Measurements from ENCODE around the gene SERPINB6. TPM values are rescaled to one million over a fixed set of nuclear protein-coding genes. Genes with fewer than 3 reads are reported as not detected.
A peak's percentile ranks its signal among the peaks of the same experiment; 100 is the strongest.

The SERPINB6 gene
- total and polyA plus RNA-seq, 2 of the 4 experiments (the other 2 are of a cell fraction): 37.1 to 91.1 TPM

- POLR2A ChIA-PET (ENCODE audit: unreplicated experiment): interaction anchor here (0.6 to 1.8 kb wide), 2 partner anchors 142 to 146 kb away, joined by 6 to 12 read pairs; partner anchors contain the start of gene SERPINB1
- H3K27ac ChIP-seq (ENCODE audit: insufficient read depth, low read length): peak overlapping the region; percentile 90
Observed at GRCh38 chr6:2988094-2988425, 16.7 kb upstream of the SERPINB6 start.

More at GRCh38 chr6:2988094-2988425, 16.7 kb upstream of the SERPINB6 start:
- BruUV-seq (replicated peaks): no TSS peak
- no peaks in the 10 kb centered on the region for H3K27me3 ChIP-seq (ENCODE audit: control insufficient read depth, insufficient read depth, low read length)
- H3K79me1 ChIP-seq (ENCODE audit: low read depth in 1 of 2, low read length in 2 of 2): peaks cover 0 to 10% of the 10 kb centered on the region in 2 experiments; a peak in 1 of 4 replicates
- dilution Hi-C loops (cut with HindIII; ENCODE audit: low sequenced_read_pairs, unreplicated experiment): no loop called here
- intact Hi-C loops (cut with micrococcal nuclease): loop anchor here (1.0 to 10.0 kb wide), 3 partner anchors 17 to 1391 kb away; partner anchors contain the start of genes SERPINB6 and WRNIP1
- H3K23ac ChIP-seq (ENCODE audit: low read depth, low read length): peak overlapping the region; percentile 69
- H2BK15ac ChIP-seq (ENCODE audit: low read depth, low read length): peak overlapping the region; percentile 78; the same call in 2 of the 3 replicates
- H3K9me3 ChIP-seq (ENCODE audit: control insufficient read depth, insufficient read depth, low read length): no peaks in the 10 kb centered on the region
- peak overlapping the region; percentile 30 for H3K18ac ChIP-seq (ENCODE audit: low read depth, low read length)
- H3K4me2 ChIP-seq (ENCODE audit: low read depth, low read length): peak overlapping the region; percentile 69
- in situ Hi-C loops (cut with MboI; ENCODE audit: low sequenced_read_pairs): no loop called here
- WGBS, 2 experiments (ENCODE audit: extremely low coverage in 2 of 2, insufficient read length in 1 of 2): 14% methylated on average over 2 of the region's 2 CpGs; no CpG with 5 or more reads in 1 of the 2 experiments
- no peaks in the 10 kb centered on the region for H3K36me3 ChIP-seq (ENCODE audit: control insufficient read depth, insufficient read depth, low read length)
- H2BK20ac ChIP-seq (ENCODE audit: low read depth, low read length): peak overlapping the region; percentile 89
- H3K4me3 ChIP-seq (ENCODE audit: insufficient read depth, low read depth, low read length): peak overlapping the region; percentile 72
- peak overlapping the region; percentile 74 for H3K14ac ChIP-seq (replicated peaks; ENCODE audit: low read depth, low read length)
- no peak for ATAC-seq (ENCODE audit: low read depth)
- peak overlapping the region; percentile 87 for H3K56ac ChIP-seq (ENCODE audit: extremely low read depth, insufficient read depth, low read length)
- H3K4me1 ChIP-seq (ENCODE audit: control insufficient read depth, insufficient read depth, low read length): peaks cover 14% of the 10 kb centered on the region
- H3K9me1 ChIP-seq (ENCODE audit: insufficient read depth, low read length): peaks cover 15% of the 10 kb centered on the region
- peak overlapping the region; percentile 93 for H4K91ac ChIP-seq (ENCODE audit: insufficient read depth, low read depth, low read length)
- peak overlapping the region; percentile 55 to 89 for H4K8ac ChIP-seq (ENCODE audit: low read depth in 2 of 2, low read length in 2 of 2)
- H3K9ac ChIP-seq (ENCODE audit: low read depth, low read length): peak overlapping the region; percentile 37
- TF ChIP-seq FOS (IDR thresholded peaks at IDR 0.05; ENCODE audit: low read depth, low read length): no peak
- no peak for TF ChIP-seq CHD1 (IDR thresholded peaks at IDR 0.05; ENCODE audit: low read depth, low read length)
- TF ChIP-seq MAFK (IDR thresholded peaks at IDR 0.05; ENCODE audit: low read depth, low read length): no peak
- TF ChIP-seq NFE2L2 (IDR thresholded peaks at IDR 0.05; ENCODE audit: low read depth, low read length): no peak
- no peak for TF ChIP-seq USF2 (IDR thresholded peaks at IDR 0.05; ENCODE audit: low read depth, low read length)
- no peak for TF ChIP-seq MXI1 (IDR thresholded peaks at IDR 0.05; ENCODE audit: borderline replicate concordance, low read depth, low read length)
- TF ChIP-seq CEBPB (IDR thresholded peaks at IDR 0.05; ENCODE audit: low read depth, low read length): no peak
- no peak for TF ChIP-seq BHLHE40 (IDR thresholded peaks at IDR 0.05; ENCODE audit: low read depth, low read length)
- no peak for TF ChIP-seq RFX5 (IDR thresholded peaks at IDR 0.05; ENCODE audit: low read depth, low read length)
- TF ChIP-seq RCOR1 (IDR thresholded peaks at IDR 0.05; ENCODE audit: insufficient replicate concordance, low read length): no peak
- TF ChIP-seq RAD21 (IDR thresholded peaks at IDR 0.05; ENCODE audit: low read length): no peak
- no peak for TF ChIP-seq SMC3 (IDR thresholded peaks at IDR 0.05; ENCODE audit: low read depth, low read length)
- TF ChIP-seq CTCF (conservative IDR thresholded peaks at IDR 0.05; ENCODE audit: low read depth, low read length): no peak
- no peak for TF ChIP-seq ELK1 (IDR thresholded peaks at IDR 0.05; ENCODE audit: borderline replicate concordance, low read depth, low read length)
- no peak for TF ChIP-seq MAZ (IDR thresholded peaks at IDR 0.05; ENCODE audit: borderline replicate concordance, low read depth, low read length)
- no peak for TF ChIP-seq POLR2A (IDR thresholded peaks at IDR 0.05; ENCODE audit: low read depth, low read length)
- H2BK120ac ChIP-seq (ENCODE audit: low read depth, low read length): peak overlapping the region; percentile 91
- CTCF ChIA-PET: interaction anchor here (1.1 to 3.1 kb wide), 8 partner anchors 14 to 250 kb away, joined by 3 to 37 read pairs (median 6); no protein-coding TSS in a partner anchor
- H4K5ac ChIP-seq (ENCODE audit: low read depth, low read length): peak overlapping the region; percentile 35; the same call in 1 of the 2 replicates
- peak overlapping the region; percentile 95 for H2AFZ ChIP-seq (replicated peaks; ENCODE audit: low read length, poor library complexity)
- no peak for DNase-seq
- H4K20me1 ChIP-seq (ENCODE audit: insufficient read depth, low read length): no peaks in the 10 kb centered on the region
- peak overlapping the region; percentile 92 for H2AK5ac ChIP-seq (ENCODE audit: low read depth, low read length)
- peak overlapping the region; percentile 96 for H2AK9ac ChIP-seq (replicated peaks; ENCODE audit: low read depth, low read length, poor library complexity)
- peak overlapping the region; percentile 90 for H3K4ac ChIP-seq (ENCODE audit: low read depth, low read length)
- H2BK5ac ChIP-seq (ENCODE audit: low read depth, low read length, poor library complexity, severe bottlenecking): peak overlapping the region; percentile 83
